HG02938 (cell line): ENCODE data around the gene OR51B6.
"Not testable (repeated sequence)": the region's sequence is repeated elsewhere in the genome, so short reads cannot be mapped to it uniquely, and the experiment has no call there.

Experiments used
- ATAC-seq: cut with Tn5 transposase; IDR thresholded peaks from one replicate; pipeline ENCODE4 v1.9.1; 2021; ENCODE audit warnings: mild to moderate bottlenecking, moderate library complexity; ENCODE audit not compliant: unreplicated experiment

Gene OR51B6

DNA sequence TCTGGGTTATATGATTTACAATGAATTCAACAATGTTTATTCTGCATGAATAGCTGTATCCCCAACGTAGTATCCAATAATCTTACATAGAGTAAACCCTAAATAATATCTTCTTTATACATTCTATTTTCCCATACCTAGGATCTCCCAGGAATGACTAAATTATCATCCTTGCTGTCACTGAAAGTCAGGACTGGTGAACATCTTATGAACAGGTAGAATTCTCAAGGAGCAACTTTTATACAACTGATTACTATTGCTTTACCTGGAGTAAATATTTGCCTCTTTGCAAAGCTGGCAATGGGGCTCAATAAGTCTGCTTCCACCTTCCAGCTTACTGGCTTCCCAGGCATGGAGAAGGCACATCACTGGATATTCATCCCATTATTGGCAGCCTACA, at the start of gene OR51B6:
Gene OR51B6, plus strand, starts transcription at position 301 of the 400 bp plus-strand sequence. Its CDS starts 0 bp downstream, at position 301.
- no peak for ATAC-seq

DNA sequence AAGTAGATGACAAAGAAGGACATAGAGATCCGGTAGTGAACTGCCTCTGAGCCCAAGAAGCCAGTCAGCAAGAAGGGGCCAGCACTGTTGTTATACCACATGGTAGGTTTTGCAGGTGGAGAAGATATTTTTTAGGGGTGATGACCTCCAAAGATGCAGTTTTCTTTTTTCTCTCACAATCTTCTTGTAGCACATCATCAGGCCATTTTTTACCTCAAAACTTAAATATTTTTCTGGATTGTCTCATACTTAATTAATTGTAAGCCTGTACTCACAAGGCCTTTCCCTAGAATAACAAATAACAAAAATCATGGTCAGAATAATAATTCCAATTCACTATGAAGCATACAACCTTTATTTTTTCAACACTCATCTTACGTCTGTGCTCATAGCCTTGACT, 49.5 kb upstream of the OR51B6 start, which contains the start of gene OR51B4:
Gene OR51B4, minus strand, starts transcription at position 101 of the 400 bp plus-strand sequence. Its CDS starts 0 bp downstream, at position 101.
- ATAC-seq = no peak

GRCh38 chr11:5303626-5304025, 47.7 kb upstream of the OR51B6 start:
- ATAC-seq = no peak

GRCh38 chr11:5304046-5304445, 47.3 kb upstream of the OR51B6 start:
- ATAC-seq = no peak

DNA sequence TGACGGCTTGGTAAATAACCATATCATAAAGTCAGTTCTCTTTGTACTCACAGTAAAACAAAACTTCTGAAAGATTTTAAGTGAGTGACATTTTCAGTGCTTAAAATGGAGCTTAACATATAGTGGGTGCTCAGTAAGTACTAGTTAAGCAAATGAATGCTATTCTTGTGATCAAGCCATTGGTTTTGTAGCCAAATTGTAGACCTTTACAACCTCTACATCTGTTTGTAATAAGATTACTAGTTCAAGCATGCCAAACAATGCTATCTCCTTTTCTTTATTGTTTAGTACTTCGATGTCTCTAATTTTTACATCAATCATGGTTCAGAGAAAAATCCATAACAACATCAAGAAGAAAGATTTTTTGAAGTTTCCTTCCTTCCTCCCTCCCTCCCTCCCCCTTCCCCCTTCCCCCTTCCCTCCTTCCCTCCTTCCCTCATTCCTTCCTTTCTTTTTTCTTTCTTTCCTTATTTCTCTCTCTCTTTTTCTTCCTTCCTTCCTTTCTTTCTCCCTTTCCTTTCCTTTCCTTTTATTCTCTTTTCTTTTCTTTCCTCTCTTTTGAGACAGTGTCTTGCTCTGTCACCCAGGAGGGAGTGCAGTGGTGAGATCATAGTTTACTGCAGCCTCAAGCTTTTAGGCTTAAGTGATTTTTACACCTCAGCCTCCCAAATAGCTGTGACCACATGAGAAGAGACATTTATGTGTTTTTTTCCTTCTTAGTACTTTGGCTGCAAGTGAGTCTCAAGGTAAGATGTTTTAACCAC, 43.9 kb upstream of the OR51B6 start:
- no peak for ATAC-seq

DNA sequence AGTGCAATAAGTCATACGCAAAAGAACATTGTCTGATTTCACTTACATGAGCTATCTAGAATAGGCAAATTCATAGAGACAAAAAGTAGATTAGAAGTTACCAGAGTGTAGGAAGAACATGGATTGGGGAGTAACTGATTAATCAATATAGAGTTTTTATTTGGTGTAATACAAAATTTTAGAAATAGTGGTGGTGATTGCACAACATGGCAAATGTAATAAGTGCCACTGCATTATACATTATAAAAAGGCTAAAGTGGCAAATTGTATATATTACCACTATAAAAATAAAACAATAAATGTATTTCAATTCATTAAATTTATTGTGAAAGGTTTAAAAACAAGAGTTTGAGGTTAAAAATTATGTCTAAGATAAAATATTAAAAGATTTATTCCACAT, 40.9 kb upstream of the OR51B6 start:
- ATAC-seq = no peak

- ATAC-seq = not testable (repeated sequence)
Measured at GRCh38 chr11:5313326-5314023, 37.8 kb upstream of the OR51B6 start.

DNA sequence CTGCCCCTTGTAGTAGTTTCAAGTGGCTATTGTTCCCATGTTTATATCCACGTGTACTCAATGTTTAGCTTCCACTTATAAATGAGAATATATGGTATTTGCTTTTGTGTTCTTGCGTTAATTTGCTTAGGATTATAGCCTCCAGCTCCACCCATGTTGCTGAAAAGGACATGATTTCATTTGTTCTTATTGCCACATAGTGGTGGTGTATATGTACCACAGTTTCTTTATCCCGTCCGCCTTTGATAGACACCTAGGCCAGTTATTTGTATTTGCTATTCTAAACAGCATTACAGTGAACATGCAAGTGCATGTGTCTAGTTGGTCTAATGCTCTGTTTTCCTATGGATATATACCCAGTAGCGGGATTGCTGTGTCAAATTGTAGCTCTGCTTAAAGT, 34.0 kb upstream of the OR51B6 start:
- no peak for ATAC-seq

DNA sequence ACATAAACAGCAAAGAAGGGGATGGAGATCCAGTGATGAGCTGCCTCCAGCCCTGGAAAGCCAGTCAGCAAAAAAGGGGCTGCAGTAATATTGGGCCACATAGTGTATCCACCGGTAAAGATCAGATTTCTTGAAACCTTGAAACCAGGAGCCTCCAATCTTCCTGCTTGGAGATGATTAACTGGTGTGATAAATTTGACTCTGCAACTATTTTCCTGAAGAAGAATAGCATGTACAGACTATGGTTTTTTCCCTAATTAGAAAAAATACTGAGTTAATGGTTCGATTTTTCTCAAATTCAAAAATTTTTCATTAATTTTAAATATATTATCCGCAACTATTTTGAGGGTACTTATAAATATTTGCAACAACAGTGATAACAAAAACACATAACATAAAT, 27.1 kb upstream of the OR51B6 start, which contains the start of gene OR51B2:
Gene OR51B2, minus strand, starts transcription at position 101 of the 400 bp plus-strand sequence. Its CDS starts 0 bp downstream, at position 101.
- no peak for ATAC-seq

- ATAC-seq = no peak
Measured at GRCh38 chr11:5335170-5335569, 16.1 kb upstream of the OR51B6 start.

GRCh38 chr11:5336331-5336730, 15.0 kb upstream of the OR51B6 start:
- no peak for ATAC-seq

GRCh38 chr11:5337253-5337652, 14.1 kb upstream of the OR51B6 start:
- peak; percentile 29 for ATAC-seq

DNA sequence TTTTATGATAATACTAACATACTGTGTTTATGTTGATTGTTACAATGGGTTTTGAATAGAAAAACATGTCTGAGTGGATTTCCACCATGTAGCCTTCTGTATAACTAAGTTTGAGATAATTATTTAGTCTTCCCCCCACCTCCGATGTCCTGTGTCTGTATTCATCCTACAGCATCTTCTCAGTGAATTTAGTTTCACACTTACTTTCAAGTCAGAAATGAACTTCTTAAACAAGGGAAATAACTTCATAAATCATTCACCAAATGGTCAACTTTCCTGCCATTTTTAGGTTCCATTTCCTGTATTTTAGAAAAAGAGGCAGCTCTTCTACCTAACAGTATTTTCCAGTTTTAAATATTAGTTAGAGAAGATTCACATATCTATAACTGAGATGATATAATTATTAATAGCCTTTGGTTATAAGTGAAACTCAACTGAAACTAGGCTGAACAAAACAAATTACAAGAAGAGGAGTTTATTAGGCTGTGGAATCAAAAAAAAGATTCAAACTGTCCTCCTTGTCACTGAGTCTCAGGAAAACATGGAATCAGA, 11.5 kb upstream of the OR51B6 start:
- ATAC-seq = peak; percentile 75

GRCh38 chr11:5343474-5344335, 7.6 kb upstream of the OR51B6 start, which contains the start of gene OR51B5:
Gene OR51B5 (minus strand): TSS chr11:5343524. CDS start chr11:5343524, 0 bp downstream.
- no peak for ATAC-seq

- ATAC-seq = no peak
Measured at GRCh38 chr11:5345831-5346230, 5.5 kb upstream of the OR51B6 start.

DNA sequence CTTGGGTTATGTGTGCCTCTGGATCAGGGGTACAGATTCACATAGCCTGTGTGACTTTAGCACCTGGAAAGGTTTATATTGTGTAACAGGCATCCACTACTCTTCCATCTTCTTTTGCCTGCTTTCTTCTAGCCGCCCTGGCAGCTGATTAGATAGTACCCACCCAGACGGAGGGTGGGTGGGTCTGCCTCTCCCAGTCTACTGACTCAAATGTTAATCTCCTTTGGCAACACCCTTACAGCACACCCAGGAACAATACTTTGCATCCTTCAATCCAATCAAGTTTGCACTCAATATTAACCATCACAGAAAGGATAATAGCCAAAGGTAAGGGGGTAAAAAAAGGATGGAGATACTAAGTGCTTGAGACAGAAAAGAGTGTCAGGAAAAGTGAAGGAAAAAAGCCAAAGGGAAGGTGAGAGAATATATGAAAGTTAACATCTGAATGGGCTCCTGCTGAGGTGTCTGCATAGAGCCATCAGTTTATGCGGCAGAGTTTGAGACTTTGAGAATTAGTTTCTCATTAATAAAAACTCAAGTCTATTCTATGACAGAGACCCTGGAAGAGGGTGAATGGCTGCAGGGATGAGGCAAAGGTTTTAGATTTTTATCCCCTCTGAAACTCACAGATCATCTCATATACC, 2.6 kb upstream of the OR51B6 start:
- no peak for ATAC-seq

- no peak for ATAC-seq
Measured at GRCh38 chr11:5349550-5349949, 1.8 kb upstream of the OR51B6 start.

DNA sequence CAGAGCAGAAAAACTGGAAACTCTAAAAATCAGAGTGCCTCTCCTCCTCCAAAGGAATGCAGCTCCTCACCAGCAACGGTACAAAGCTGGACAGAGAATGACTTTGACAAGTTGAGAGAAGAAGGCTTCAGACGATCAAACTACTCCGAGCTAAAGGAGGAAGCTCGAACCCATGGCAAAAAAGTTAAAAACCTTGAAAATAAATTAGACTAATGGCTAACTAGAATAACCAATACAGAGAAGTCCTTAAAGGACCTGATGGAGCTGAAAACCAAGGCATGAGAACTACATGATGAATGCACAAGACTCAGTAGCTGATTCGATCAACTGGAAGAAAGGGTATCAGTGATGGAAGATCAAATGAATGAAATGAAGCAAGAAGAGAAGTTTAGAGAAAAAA, 4.7 kb downstream of the OR51B6 start:
- not testable (repeated sequence) for ATAC-seq

GRCh38 chr11:5362017-5362625, 10.8 kb downstream of the OR51B6 start:
- ATAC-seq = no peak

DNA sequence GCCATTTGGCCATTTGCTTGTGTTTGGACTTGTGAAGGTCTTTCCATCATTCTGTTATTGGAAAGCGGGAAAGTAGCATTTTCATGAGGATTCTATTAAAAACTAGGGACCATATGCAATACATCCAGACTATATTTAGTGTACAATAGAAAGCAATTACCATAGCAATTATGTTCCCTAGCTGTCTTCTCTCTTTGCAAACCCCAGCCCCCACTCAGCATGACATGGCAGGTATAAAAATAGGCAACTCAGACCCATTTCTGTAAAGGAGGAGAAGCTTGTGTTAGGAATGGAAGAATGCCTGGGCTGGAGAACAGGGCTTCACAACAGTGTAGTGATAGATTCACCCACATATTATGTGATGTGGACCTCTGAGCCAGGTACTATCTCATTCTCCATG, 12.4 kb downstream of the OR51B6 start:
- no peak for ATAC-seq
